GM10248 (cell line): ENCODE data around the gene SELENOM.
"Not testable (repeated sequence)": the region's sequence is repeated elsewhere in the genome, so short reads cannot be mapped to it uniquely, and the experiment has no call there.

Experiments
- CTCF ChIA-PET: fragments of 300-600 bp; sonication (Branson Sonifier 250); formaldehyde crosslinking; extraction: SDS; loops from one replicate; lab custom pipeline; 2021; ENCODE audit warnings: antibody characterized with exemption; lab: Yijun Ruan, JAX
- POLR2A ChIA-PET: fragments of 350-650 bp; sonication (Branson Sonifier 250); formaldehyde crosslinking; extraction: SDS; loops from one replicate; lab custom pipeline; 2020; ENCODE audit warnings: antibody characterized with exemption; lab: Yijun Ruan, JAX
- DNase-seq: peaks from one replicate; pipeline ENCODE4 v3.0.0; 2012; ENCODE audit errors: extremely low spot score
- CTCF ChIP-seq: IDR thresholded peaks from 2 replicates; pipeline ENCODE4 v1.5.1; 2012; ENCODE audit warnings: mild to moderate bottlenecking, low read depth; ENCODE audit errors: extremely low read depth, missing control alignments, control extremely low read depth

SELENOM gene

GRCh38 chr22:31097941-31098631 lies 9.3 kb downstream of the SELENOM start:
- no peak for TF ChIP-seq CTCF
- ChIA-PET POLR2A (no interaction called here), CTCF (interaction anchor here (2.3 to 2.4 kb wide), 2 partner anchors 10 to 13 kb away, joined by 7 to 8 read pairs; partner anchors contain the start of gene SELENOM)
- DNase-seq: no peak

- CTCF ChIA-PET: interaction anchor here (2.4 kb wide), 1 partner anchor 13 kb away, joined by 19 read pairs; no protein-coding TSS in a partner anchor
- DNase-seq, POLR2A ChIA-PET: not testable (repeated sequence)
These were observed 9.8 kb downstream of the SELENOM start for GRCh38 chr22:31097539-31097938.

GRCh38 chr22:31096657-31097279 lies 10.6 kb downstream of the SELENOM start:
- CTCF ChIA-PET: interaction anchor here (0.8 to 2.4 kb wide), 6 partner anchors 9 to 215 kb away, joined by 3 to 19 read pairs (median 3); partner anchors contain the start of gene SELENOM
- DNase-seq: no peak
- TF ChIP-seq CTCF: no peak
- POLR2A ChIA-PET: no interaction called here

- ChIA-PET POLR2A (no interaction called here), CTCF (interaction anchor here (0.8 to 2.4 kb wide), 7 partner anchors 8 to 216 kb away, joined by 3 to 19 read pairs (median 3); partner anchors contain the start of gene SELENOM)
- TF ChIP-seq CTCF: no peak
- no peak for DNase-seq
These were observed 11.6 kb downstream of the SELENOM start for GRCh38 chr22:31095637-31096249.

GRCh38 chr22:31094741-31095140 lies 12.6 kb downstream of the SELENOM start:
- POLR2A ChIA-PET: interaction anchor here (0.7 kb wide), 1 partner anchor 305 kb away, joined by 3 read pairs; the partner anchor contains the start of gene DRG1
- TF ChIP-seq CTCF: no peak

GRCh38 chr22:31094021-31094551 lies 13.3 kb downstream of the SELENOM start:
- DNase-seq: no peak
- TF ChIP-seq CTCF: no peak
- CTCF ChIA-PET: interaction anchor here (1.0 to 1.7 kb wide), 3 partner anchors 9 to 192 kb away, joined by 3 to 12 read pairs (median 5); no protein-coding TSS in a partner anchor
- POLR2A ChIA-PET: no interaction called here

More at GRCh38 chr22:31094741-31095140, 12.6 kb downstream of the SELENOM start:
- DNase-seq: no peak
- CTCF ChIA-PET: interaction anchor here (1.7 kb wide), 2 partner anchors 10 to 178 kb away, joined by 5 to 12 read pairs; no protein-coding TSS in a partner anchor
